Adrenal gland (tissue), 5 donors: ENCODE measurements around the gene PNPLA2.

ENCODE experiments used
- CTCF ChIP-seq, 6 experiments: fragments of 450-650 bp in 4 of 6; fragments of 200-600 bp in 2 of 6; sonication (generic) in 1 of 6; IDR thresholded peaks; 1 replicate in 5 of 6; 2 replicates in 1 of 6; pipeline versions ENCODE4 v1.5.1 to v1.8.0; 2016 to 2021; ENCODE audit warnings: antibody characterized with exemption in 6 of 6, mild to moderate bottlenecking in 2 of 6, moderate library complexity in 1 of 6
- POLR2A ChIP-seq, 2 donors: fragments of 450-650 bp; IDR thresholded peaks; one replicate each; pipeline ENCODE4 v1.6.1; 2017; ENCODE audit warnings: antibody characterized with exemption in 2 of 2, mild to moderate bottlenecking in 2 of 2, moderate library complexity in 1 of 2
- donor health status: DM: no; HTN: no; CAD: no.

DNA sequence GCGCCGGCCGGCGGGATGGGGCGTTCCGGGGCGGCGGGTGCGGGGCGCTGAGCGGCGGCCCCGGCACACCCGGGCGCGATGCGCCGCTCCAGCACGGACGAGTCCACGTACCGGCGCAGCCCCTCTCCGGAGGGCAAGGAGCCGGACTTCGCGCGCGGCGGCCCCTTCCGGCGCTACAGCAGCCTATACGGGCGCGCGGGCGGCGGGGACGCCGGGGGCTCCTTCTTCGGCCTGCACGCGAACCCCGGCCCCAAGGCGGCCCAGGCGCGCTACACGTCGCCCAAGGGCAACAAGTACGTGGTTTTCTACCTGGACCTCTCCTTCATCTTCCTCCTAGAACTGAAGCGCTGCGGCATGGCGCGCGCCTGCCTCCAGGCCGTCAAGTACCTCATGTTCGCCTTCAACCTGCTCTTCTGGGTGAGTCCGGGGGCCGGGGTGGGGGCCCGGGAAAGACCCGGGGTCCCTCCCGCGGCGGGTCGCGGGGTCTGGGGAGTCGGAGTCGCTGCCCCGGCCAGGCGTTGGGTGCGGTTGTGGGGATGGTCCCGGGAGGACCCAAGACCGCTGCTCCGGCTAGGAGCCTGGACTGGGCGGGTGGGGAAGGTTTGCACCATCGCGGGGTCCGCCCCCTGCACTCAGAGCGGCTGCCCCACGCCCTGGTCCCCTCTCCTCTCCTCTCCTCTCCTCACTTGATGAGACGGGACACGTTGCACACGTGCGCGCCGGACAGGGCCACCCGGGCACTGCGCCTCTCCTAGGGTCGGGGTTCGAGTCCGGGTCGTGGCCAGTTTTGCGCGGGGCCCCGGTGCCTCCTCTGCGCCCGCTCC, 31.4 kb downstream of the PNPLA2 start:
- no peak for TF ChIP-seq CTCF (IDR thresholded peaks at IDR 0.05)
- TF ChIP-seq POLR2A (IDR thresholded peaks at IDR 0.05): no peak
